ENCODE data around the gene RAD51B. TPM values are rescaled to one million over a fixed set of nuclear protein-coding genes. Genes with fewer than 3 reads are reported as not detected.

Gene RAD51B
- total and polyA plus RNA-seq, 2 of the 13 experiments (the other 11 are each of a cell fraction or from before 2014, with no cell fraction given): 7.0 to 9.5 TPM

GRCh38 chr14:68060198-68060597 is 240.6 kb downstream of the RAD51B start:
- Histone ChIP-seq H2AFZ (ENCODE audit: low read length) (no peak overlapping the region), H3K79me2 (ENCODE audit: insufficient read depth, low read length) (no peaks in the 10 kb centered on the region), H3K36me3 (replicated peaks in 1 of 2; ENCODE audit: control insufficient read depth in 1 of 2, insufficient read depth in 2 of 2, low read length in 2 of 2) (no peaks in the 10 kb centered on the region), H3K27me3 (ENCODE audit: control insufficient read depth in 1 of 2, insufficient read depth in 2 of 2, low read length in 2 of 2) (no peaks in the 10 kb centered on the region), H3K9me3 (ENCODE audit: low read length) (no peaks in the 10 kb centered on the region), H3K4me1 (ENCODE audit: insufficient read depth, low read length) (no peaks in the 10 kb centered on the region), H3K4me3 (replicated peaks in 1 of 3; ENCODE audit: insufficient read depth in 1 of 3, low read depth in 2 of 3, low read length in 3 of 3) (no peak overlapping the region), H3K4me2 (ENCODE audit: low read depth, low read length) (no peak overlapping the region), H3K9ac (ENCODE audit: insufficient read depth, low read depth, low read length) (no peak overlapping the region), H4K20me1 (ENCODE audit: insufficient read depth, low read length) (no peaks in the 10 kb centered on the region), H3K27ac (ENCODE audit: extremely low read length, insufficient read depth, low read length) (no peak overlapping the region)
- DNase-seq (ENCODE audit: low spot score) (no peak), ATAC-seq (no peak), FAIRE-seq (no peak)
- in situ Hi-C loops (cut with HindIII; ENCODE audit: extremely low pct_ligation_motif_present, low pct_unique_long_range_greater_than_20kb): no loop called here
- TF ChIP-seq ZNF234 (CRISPR knock-in tag; conservative IDR thresholded peaks at IDR 0.05) (no peak), ZBTB21 (CRISPR knock-in tag; IDR thresholded peaks at IDR 0.05) (no peak), ETV6 (CRISPR knock-in tag; conservative IDR thresholded peaks at IDR 0.05) (no peak), AGO1 (IDR thresholded peaks at IDR 0.05; ENCODE audit: low read depth, low read length, poor library complexity, severe bottlenecking) (no peak), JUN (CRISPR knock-in tag; IDR thresholded peaks at IDR 0.05) (no peak), THAP11 (CRISPR knock-in tag; IDR thresholded peaks at IDR 0.05) (no peak), BCL6 (CRISPR knock-in tag; IDR thresholded peaks at IDR 0.05) (no peak), CEBPG (CRISPR knock-in tag; IDR thresholded peaks at IDR 0.05) (no peak), SOX5 (CRISPR knock-in tag; IDR thresholded peaks at IDR 0.05; ENCODE audit: borderline replicate concordance) (no peak), ATF2 (CRISPR knock-in tag; IDR thresholded peaks at IDR 0.05) (no peak), RNF2 (conservative IDR thresholded peaks at IDR 0.05; ENCODE audit: low read depth) (no peak)
- intact Hi-C loops (cut with micrococcal nuclease; ENCODE audit: unreplicated experiment): no loop called here
- ChIA-PET POLR2A (no interaction called here), CTCF (ENCODE audit: low intra/inter-chr PET ratio, low total read pairs) (no interaction called here)
- WGBS (ENCODE audit: low lambda C conversion rate): 47% methylated on average over 1 of the region's 1 CpG
- BruUV-seq (replicated peaks): no TSS peak

Data from HepG2 (cell line).